MM.1S (cell line): Measurements from ENCODE around the gene ZNF182.
"Not testable (repeated sequence)": the region's sequence is repeated elsewhere in the genome, so short reads cannot be mapped to it uniquely, and the experiment has no call there.

Experiments used
- DNase-seq: peaks from one replicate; pipeline ENCODE4 v3.0.0-alpha.2; 2015
- H2AFZ ChIP-seq: fragments of 300-600 bp; sonication (generic); 2 replicates; pipeline ENCODE4 v1.6.0; 2016; ENCODE audit warnings: antibody characterized with exemption, low read length
- H3F3A ChIP-seq: fragments of 300-600 bp; sonication (generic); 2 replicates; pipeline ENCODE4 v1.6.1; 2016; ENCODE audit warnings: mild to moderate bottlenecking, antibody characterized with exemption, low read length, moderate library complexity, mixed read lengths; ENCODE audit not compliant: insufficient read depth
- H3K27ac ChIP-seq: fragments of 300-600 bp; sonication (generic); 2 replicates; pipeline ENCODE4 v1.5.1; 2016; ENCODE audit warnings: mild to moderate bottlenecking, low read length
- H3K27me3 ChIP-seq: fragments of 300-600 bp; sonication (generic); replicated peaks from 2 replicates; pipeline ENCODE4 v1.6.0; 2016; ENCODE audit warnings: low read length; ENCODE audit not compliant: insufficient read depth
- H3K36me3 ChIP-seq: fragments of 300-600 bp; sonication (generic); replicated peaks from 2 replicates; pipeline ENCODE4 v1.6.1; 2016; ENCODE audit warnings: mild to moderate bottlenecking, low read length, mixed read lengths; ENCODE audit not compliant: insufficient read depth
- H3K4me1 ChIP-seq: fragments of 300-600 bp; sonication (generic); 2 replicates; pipeline ENCODE4 v1.6.1; 2016; ENCODE audit warnings: low read length, mixed read lengths
- H3K4me2 ChIP-seq: fragments of 300-600 bp; sonication (generic); 2 replicates; pipeline ENCODE4 v1.6.0; 2016; ENCODE audit warnings: low read depth, low read length
- H3K4me3 ChIP-seq: fragments of 300-600 bp; sonication (generic); 2 replicates; pipeline ENCODE4 v1.5.1; 2016; ENCODE audit warnings: low read length, mixed read lengths
- H3K79me2 ChIP-seq: fragments of 300-600 bp; sonication (generic); 2 replicates; pipeline ENCODE4 v1.6.1; 2016; ENCODE audit warnings: mixed run types, low read length, mixed read lengths
- H3K9ac ChIP-seq: fragments of 300-600 bp; sonication (generic); 2 replicates; pipeline ENCODE4 v1.6.1; 2016; ENCODE audit warnings: low read length, mixed read lengths
- H3K9me2 ChIP-seq: fragments of 300-600 bp; sonication (generic); replicated peaks from 2 replicates; pipeline ENCODE4 v1.6.1; 2016; ENCODE audit warnings: mild to moderate bottlenecking, low read length, mixed read lengths; ENCODE audit not compliant: insufficient read depth
- H3K9me3 ChIP-seq: fragments of 300-600 bp; sonication (generic); replicated peaks from 2 replicates; pipeline ENCODE4 v1.6.1; 2016; ENCODE audit warnings: mild to moderate bottlenecking, low read length, mixed read lengths; ENCODE audit not compliant: insufficient read depth
- H4K20me1 ChIP-seq: fragments of 300-600 bp; sonication (generic); 2 replicates; pipeline ENCODE4 v1.6.1; 2016; ENCODE audit warnings: mild to moderate bottlenecking, low read length, moderate library complexity, mixed read lengths; ENCODE audit not compliant: insufficient read depth
- CTCF ChIP-seq: fragments of 300-600 bp; sonication (generic); IDR thresholded peaks from 2 replicates; pipeline ENCODE4 v1.5.1; 2016; ENCODE audit warnings: antibody characterized with exemption, low read length, mixed read lengths
- EZH2 ChIP-seq: fragments of 300-600 bp; sonication (generic); optimal IDR thresholded peaks from 2 replicates; pipeline ENCODE3; 2017; ENCODE audit warnings: low read depth, mild to moderate bottlenecking, antibody characterized with exemption, low read length, mixed read lengths
- EZH2phosphoT487 ChIP-seq: fragments of 300-600 bp; sonication (generic); IDR thresholded peaks from 2 replicates; pipeline ENCODE4 v1.6.1; 2018; ENCODE audit warnings: antibody characterized with exemption, low read length

ZNF182 gene

DNA sequence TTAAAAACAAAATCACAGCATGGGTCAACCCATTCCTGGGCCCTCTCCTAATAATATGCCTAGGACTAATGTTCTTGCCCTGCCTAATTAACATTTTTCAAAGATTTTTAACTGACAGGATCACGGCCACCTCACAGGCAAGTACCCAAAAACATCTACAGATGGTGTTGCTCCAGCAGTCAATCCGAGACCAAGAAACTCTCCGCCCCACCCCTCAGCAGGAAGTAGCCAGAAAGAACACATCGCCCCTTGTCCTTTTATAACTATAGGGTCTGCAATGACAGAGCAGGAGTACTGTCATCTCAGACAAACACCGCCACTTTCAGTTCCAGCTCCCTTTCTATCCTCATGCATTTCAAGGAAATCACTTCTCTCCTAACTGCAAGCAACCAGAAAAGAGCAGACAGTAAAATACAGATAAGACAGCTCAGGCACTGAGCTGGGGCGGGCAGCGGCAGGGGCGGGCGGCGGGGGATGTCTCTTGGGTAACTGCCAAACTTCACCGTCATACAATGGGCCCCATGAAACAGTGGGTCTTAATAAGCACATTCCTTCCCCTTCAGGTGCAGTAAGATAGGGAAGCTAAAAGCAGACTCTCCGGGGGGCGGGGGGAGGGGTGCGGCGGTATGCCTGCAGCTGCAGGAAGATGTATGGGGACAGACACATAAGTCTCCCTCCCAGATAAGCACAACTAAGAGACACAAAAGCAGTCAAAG, 67.4 kb downstream of the ZNF182 start:
- Histone ChIP-seq H3F3A (peaks cover 15% of the 10 kb centered on the region), H2AFZ (peak overlapping the region; percentile 47; the same call in 1 of the 2 replicates), H3K27ac (peak overlapping the region; percentile 93), H3K9me2 (no peaks in the 10 kb centered on the region), H3K36me3 (no peaks in the 10 kb centered on the region), H3K27me3 (no peaks in the 10 kb centered on the region), H3K9me3 (no peaks in the 10 kb centered on the region), H3K9ac (peak overlapping the region; percentile 54), H3K4me1 (peaks cover 9% of the 10 kb centered on the region), H4K20me1 (no peaks in the 10 kb centered on the region), H3K4me3 (peak overlapping the region; percentile 48), H3K79me2 (no peaks in the 10 kb centered on the region), H3K4me2 (peak overlapping the region; percentile 77; the same call in 1 of the 2 replicates)
- TF ChIP-seq CTCF (no peak), EZH2 (no peak), EZH2phosphoT487 (no peak)
- peak; percentile 80 for DNase-seq

DNA sequence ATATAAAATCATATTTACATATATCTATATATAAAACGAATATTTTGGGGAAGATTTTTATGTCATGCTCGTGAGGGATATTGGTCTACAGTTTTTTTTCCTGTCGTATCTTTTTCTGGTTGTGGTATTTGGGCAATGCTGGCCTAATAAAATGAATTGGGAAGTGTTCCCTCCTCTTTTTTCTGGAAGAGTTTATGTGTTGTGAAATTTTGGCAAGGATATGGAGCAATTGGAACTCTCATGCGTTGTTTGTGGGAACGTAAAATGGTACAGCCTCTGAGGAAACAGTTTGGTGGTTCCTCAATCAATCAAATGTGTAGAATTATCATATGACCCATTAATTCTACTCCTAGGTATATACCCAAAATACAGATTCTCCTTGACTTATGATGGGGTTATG, 69.8 kb downstream of the ZNF182 start:
- H3F3A ChIP-seq = peaks cover 7% of the 10 kb centered on the region
- H3K4me2 ChIP-seq = no peak overlapping the region
- no peak for DNase-seq
- H3K79me2 ChIP-seq = no peaks in the 10 kb centered on the region
- H3K9me3 ChIP-seq = no peaks in the 10 kb centered on the region
- no peaks in the 10 kb centered on the region for H3K9me2 ChIP-seq
- TF ChIP-seq CTCF (no peak), EZH2 (no peak), EZH2phosphoT487 (no peak)
- no peaks in the 10 kb centered on the region for H3K36me3 ChIP-seq
- H3K4me1 ChIP-seq = no peaks in the 10 kb centered on the region
- no peak overlapping the region for H3K9ac ChIP-seq
- no peak overlapping the region for H3K27ac ChIP-seq
- no peaks in the 10 kb centered on the region for H3K27me3 ChIP-seq
- no peak overlapping the region for H2AFZ ChIP-seq
- no peaks in the 10 kb centered on the region for H4K20me1 ChIP-seq
- no peak overlapping the region for H3K4me3 ChIP-seq

- H3K27ac ChIP-seq, DNase-seq, H3K4me1 ChIP-seq: not testable (repeated sequence)
These were observed 71.8 kb downstream of the ZNF182 start for GRCh38 chrX:47931970-47932369.

DNA sequence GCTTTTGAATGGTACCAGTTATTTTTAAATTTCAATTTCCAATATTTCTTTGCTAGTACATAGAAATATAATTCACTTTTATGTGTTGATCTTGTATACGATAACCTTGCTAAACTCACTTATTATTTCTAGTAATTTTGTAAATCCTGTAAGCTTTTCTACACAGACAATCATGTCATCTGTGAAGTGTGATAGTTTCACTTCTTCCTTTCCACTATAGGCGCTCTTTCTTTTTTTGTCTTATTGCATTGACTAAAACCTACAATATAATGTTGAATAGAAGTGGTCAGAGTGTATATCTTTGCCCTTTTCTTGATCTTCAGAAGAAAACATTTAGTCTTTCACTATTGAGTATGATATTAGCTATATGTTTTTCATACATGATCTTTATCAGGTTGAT, 76.6 kb downstream of the ZNF182 start:
- H3K36me3 ChIP-seq = no peaks in the 10 kb centered on the region
- H3K4me2 ChIP-seq = no peak overlapping the region
- H3K79me2 ChIP-seq = no peaks in the 10 kb centered on the region
- H3K9ac ChIP-seq = no peak overlapping the region
- no peaks in the 10 kb centered on the region for H3K9me2 ChIP-seq
- H2AFZ ChIP-seq = no peak overlapping the region
- no peak overlapping the region for H3K4me3 ChIP-seq
- H3K27me3 ChIP-seq = no peaks in the 10 kb centered on the region
- TF ChIP-seq CTCF = no peak
- no peak for TF ChIP-seq EZH2
- TF ChIP-seq EZH2phosphoT487 = no peak
- H4K20me1 ChIP-seq = no peaks in the 10 kb centered on the region
- no peak overlapping the region for H3K27ac ChIP-seq
- H3K4me1 ChIP-seq = no peaks in the 10 kb centered on the region
- no peaks in the 10 kb centered on the region for H3K9me3 ChIP-seq
- no peaks in the 10 kb centered on the region for H3F3A ChIP-seq
- no peak for DNase-seq

More at GRCh38 chrX:47931970-47932369, 71.8 kb downstream of the ZNF182 start:
- H3K9me2 ChIP-seq, H3K4me2 ChIP-seq, H4K20me1 ChIP-seq, H3K9ac ChIP-seq, H3K9me3 ChIP-seq, H3K79me2 ChIP-seq, H3K36me3 ChIP-seq, H3K4me3 ChIP-seq, H3K27me3 ChIP-seq, H3F3A ChIP-seq, H2AFZ ChIP-seq: not testable (repeated sequence)
